ENCODE data around the gene XRN2.

DNA sequence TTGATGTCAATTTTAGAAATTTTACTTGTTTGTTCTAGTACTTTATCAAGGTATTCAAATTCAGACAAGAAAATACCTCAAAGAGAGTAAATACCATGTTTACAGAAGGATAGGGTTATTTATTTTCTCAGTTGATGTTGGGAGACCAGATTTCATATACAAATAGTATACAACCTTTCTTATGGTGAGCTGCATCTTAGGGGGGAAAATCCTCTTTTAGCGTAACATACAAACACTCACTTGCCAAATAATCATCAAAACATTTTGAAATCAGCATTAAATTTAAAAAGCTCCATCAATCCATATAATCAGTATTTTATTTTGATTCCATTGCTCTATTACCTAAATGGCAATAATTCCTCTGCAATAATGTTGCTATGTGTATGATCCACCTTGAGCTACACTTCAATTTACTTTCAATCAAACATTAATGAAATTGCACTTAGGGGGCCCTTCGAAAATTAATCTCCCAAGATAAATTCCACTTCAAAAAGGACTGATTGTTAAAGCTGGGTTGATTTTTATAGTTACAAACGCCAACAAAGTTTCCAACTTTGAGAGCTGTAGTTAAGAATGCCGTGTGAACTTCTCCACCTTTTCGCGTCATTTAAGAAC is 92.0 kb downstream of the XRN2 start:
- TF ChIP-seq, protein P1, sequence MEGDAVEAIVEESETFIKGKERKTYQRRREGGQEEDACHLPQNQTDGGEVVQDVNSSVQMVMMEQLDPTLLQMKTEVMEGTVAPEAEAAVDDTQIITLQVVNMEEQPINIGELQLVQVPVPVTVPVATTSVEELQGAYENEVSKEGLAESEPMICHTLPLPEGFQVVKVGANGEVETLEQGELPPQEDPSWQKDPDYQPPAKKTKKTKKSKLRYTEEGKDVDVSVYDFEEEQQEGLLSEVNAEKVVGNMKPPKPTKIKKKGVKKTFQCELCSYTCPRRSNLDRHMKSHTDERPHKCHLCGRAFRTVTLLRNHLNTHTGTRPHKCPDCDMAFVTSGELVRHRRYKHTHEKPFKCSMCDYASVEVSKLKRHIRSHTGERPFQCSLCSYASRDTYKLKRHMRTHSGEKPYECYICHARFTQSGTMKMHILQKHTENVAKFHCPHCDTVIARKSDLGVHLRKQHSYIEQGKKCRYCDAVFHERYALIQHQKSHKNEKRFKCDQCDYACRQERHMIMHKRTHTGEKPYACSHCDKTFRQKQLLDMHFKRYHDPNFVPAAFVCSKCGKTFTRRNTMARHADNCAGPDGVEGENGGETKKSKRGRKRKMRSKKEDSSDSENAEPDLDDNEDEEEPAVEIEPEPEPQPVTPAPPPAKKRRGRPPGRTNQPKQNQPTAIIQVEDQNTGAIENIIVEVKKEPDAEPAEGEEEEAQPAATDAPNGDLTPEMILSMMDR (IDR thresholded peaks at IDR 0.05), result no peak
- TF ChIP-seq POLR2A (IDR thresholded peaks at IDR 0.05), result no peak

Measured in adrenal gland (tissue), 5 donors.